ENCODE data around the gene SLC2A9. TPM values are rescaled to one million over a fixed set of nuclear protein-coding genes. Genes with fewer than 3 reads are reported as not detected.

SLC2A9 gene
- total RNA-seq: 9.6 TPM
- long read RNA-seq, partial matches to known transcripts: 7 of 9 reads
- long read RNA-seq, other reads (novel, unspliced or antisense): 2 of 9 reads

DNA sequence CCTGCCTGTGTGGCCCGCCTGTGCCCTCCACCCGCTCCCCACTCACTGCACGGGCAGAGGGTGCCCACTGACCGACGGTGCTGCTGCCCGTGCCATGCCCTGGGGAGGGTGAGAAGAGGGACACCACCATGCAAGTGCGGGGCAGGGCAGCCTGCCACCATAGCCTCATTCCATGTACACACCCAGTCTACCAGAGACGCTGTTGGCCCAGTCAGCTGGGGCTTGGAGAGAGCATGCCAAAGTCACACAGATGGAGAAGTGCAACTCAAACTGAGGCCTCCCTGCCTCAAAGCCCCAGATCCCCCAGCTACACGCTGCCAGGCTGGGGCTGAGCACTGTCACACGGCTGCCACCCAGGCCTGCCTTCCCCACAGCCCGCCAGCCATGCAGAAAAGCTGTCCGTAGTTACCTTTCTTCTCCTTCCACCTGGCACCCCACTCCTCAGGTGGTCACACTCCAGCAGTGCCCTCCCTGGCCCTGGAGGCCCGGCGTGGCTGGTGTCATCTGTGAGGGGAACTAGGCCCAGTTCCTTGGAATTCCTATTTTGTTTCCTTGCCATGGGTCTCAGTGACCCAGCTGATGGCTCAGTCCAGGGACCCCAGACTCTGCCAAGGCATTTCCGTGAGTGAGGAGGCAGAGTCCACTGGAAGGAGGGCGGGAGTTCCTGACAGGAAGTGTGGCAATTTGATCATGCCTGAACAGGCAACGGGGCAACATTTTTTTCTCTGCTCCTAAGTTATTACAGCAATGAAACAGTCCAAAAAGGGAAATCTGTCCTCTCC, at the start of gene SLC2A9:
Gene SLC2A9, minus strand, starts transcription at position 627 of the 782 bp plus-strand sequence. Its CDS starts 68 bp downstream, at position 559.
- no peak for ATAC-seq
- intact Hi-C loops (cut with DNase I): no loop called here
- DNase-seq (ENCODE audit: missing footprints): no peak

DNA sequence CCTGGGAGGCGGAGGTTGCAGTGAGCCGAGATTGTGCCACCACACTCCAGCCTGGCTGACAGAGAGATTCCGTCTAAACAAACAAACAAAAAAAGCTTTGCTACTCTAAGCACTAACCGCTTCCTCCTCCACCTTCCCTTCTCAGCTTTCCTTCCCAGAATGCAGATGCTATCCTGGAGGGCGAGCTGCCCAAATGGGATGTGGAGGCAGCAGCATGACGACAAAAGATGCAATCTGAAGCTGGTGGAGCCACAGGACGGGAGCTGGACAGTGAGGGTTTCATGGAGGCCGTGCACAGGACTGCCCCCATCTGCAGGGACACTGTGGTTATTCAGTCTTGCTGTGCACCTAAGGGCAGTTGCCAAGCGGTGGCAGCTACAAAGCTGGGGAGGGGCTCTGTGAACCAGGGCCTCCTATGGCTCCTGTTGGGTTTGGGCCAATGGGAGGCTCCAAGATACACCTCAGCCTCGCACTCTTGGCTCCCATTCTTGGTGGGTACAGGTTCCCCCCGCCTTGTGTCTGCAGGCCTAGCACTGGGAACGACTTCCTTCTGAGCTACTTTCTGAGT, 47.9 kb upstream of the SLC2A9 start:
- no peak for ATAC-seq
- no peak for DNase-seq (ENCODE audit: missing footprints)
- intact Hi-C loops (cut with DNase I): no loop called here

DNA sequence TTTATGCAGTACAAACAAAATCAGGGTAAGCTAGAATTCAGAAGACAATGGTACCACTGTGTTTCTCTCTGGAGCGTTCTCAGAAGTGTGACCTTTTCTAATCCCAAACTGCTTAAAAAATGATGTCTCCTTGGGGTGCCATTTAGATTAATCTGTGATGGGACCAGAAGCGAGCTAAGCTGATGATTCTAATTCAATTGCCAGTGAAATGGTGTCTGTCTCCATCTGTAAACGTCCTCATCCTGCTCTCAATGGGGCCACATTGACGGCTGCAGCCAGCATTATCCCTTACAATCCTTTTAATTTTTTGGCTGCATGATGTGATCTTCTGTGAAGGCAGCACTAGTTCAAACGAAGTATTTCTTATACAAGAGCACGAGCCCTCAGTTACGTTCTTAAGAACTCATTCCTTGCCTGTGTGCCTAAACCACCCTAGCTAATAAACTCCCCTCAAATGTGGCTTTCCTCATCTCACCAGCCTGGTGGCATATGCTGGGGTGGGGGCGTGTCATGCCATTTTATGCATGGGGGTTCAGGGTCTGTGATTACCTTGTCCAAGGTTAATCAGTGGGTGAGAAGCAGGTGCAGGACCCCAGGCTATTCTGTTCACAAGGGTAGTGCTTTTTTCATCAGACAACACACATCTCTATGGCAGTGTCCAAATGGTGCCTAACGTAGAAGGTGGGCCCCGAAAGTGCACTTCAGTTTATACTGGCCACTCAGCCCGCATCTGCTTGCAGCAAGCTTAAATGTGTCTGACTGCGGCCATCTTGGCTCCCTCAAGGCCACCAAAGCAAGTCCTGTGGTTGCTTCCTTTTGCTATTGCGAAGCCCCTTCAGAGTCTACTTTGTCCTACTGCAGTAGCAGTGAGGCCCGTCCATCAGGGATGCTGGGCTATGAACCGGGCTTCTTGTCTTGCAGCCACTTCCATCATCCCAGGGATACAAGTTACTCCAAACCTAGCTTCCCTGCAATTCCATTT, 45.7 kb upstream of the SLC2A9 start:
- intact Hi-C loops (cut with DNase I): no loop called here
- no peak for DNase-seq (ENCODE audit: missing footprints)
- no peak for ATAC-seq

DNA sequence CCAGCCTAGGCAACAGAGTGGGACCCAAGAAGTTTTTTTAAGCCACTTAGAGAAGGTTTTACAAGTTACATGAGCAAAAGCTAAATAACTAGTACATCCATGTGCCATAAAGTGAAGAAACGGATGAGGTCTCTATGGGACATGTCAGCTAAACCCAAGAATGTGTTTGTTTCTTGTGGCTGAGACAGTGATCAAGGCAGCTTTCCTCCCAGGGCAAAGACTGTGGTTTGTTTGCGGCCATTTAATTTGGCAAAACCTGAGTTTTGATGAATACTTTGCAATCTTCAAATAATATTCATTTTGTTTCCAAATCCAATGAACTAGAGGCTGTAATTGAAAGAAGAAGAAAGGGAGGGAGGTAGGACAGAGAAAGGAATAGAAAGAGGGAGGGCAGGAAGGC, 44.9 kb upstream of the SLC2A9 start:
- DNase-seq (ENCODE audit: missing footprints) (no peak), ATAC-seq (no peak)
- intact Hi-C loops (cut with DNase I): no loop called here

DNA sequence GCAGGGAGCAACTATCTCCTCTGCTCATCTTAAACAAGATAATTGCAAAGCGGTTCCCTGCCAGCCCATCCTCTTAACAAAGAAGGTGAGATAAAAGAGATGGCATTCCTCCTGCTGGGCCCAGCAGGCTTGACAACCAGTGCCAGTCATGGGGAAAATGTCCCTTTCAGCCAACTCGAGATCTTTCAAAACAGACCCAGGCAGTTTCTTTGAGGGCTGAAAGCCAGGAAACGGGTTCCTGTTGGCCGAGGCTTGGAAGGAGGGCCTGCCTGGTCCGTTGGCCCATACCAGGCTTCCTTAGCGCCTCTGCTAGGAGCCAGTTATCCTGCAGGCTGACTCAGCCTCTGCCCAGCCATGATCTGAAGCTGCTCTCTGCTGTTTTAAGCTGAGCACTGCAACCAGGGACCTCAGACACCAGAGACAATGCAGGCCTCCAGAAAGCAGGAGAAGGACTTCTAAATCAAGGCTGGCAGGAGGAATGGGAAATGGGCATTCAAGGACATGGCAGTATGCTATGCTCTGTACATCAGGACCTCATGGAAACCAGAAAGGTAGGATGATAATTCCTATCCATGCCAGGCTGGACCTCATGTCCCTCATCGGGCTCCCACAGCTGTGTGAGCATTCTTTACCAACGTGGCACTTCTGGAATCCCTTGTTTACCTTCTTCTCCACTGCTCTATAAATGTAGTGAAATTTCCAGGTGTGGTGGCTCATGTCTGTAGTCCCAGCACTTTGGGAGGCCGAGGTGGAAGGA, 42.4 kb upstream of the SLC2A9 start:
- DNase-seq (ENCODE audit: missing footprints) (no peak), ATAC-seq (peak; percentile 93)
- intact Hi-C loops (cut with DNase I): loop anchor here (1.0 to 5.0 kb wide), 2 partner anchors 44 to 301 kb away; no protein-coding TSS in a partner anchor

DNA sequence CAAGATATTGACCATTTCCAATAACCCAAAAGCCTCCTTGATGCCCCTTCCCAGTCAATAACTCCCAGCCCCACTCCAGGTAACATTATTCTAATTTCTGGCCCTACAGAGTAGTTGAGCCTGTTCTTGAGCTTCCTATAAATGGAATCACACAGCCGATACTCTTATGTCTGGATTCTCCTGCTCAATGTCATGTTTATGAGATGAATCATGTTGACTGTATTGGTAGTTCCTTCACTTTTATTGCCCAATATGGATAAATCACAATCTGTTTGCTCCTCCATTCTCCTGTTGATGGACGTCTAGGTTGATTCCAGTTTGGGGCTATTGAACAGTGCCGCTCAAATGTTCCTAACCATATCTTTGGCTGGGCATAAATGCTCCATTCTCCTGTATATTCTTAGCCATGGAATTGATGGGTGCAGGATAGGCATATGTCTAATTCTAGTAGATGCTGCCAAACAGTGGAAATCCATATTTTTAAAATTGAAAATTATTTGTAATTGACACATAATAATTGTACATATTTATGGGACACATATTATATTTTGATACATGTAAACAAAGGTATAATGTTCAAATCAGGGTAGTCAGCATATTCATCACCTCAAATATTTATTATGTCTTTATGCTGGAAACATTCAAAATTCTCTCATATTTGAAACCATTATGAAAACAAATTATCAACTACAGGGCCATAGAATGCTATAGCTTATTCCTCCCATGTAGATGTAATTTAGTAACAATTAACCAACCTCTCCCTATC, 40.5 kb upstream of the SLC2A9 start:
- no peak for DNase-seq (ENCODE audit: missing footprints)
- intact Hi-C loops (cut with DNase I): loop anchor here (5.0 kb wide), 1 partner anchor 300 kb away; no protein-coding TSS in a partner anchor
- ATAC-seq: no peak

DNA sequence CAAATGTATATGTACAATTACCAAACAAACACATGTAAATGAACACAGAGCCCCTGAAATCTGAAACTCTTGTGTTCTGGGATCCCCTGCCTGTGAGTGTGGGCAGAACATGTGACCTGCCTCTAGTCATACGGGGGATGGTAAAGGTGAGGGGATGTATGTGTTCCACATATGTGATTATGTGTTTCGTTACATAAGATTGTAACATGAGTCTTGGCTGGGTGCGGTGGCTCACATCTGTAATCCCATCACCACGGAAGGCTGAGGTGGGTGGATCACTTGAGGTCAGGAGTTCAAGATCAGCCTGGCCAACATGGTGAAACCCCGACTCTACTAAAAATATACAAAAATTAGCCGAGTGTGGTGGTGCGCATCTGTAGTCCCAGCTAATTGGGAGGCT, 37.1 kb upstream of the SLC2A9 start:
- DNase-seq (ENCODE audit: missing footprints) (no peak), ATAC-seq (no peak)
- intact Hi-C loops (cut with DNase I): no loop called here

DNA sequence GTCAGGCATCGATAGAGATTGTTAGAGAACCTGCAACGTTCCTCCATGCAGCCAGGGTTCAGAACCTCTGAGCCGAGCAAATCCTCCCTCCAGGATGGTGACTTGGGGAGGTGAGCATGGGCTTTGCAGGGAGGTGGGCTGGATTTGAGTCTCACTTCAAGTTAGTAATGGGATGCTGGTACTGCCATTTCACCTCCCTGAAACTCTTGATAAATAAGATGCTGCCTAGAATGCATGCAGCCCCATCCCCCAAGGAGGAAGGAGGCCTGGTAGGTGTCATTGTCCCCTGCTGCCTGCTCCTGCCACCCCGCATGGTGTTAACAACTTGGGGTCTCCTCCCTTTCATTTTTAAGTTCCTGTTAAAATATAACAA, 35.7 kb upstream of the SLC2A9 start:
- intact Hi-C loops (cut with DNase I): no loop called here
- no peak for DNase-seq (ENCODE audit: missing footprints)
- no peak for ATAC-seq

DNA sequence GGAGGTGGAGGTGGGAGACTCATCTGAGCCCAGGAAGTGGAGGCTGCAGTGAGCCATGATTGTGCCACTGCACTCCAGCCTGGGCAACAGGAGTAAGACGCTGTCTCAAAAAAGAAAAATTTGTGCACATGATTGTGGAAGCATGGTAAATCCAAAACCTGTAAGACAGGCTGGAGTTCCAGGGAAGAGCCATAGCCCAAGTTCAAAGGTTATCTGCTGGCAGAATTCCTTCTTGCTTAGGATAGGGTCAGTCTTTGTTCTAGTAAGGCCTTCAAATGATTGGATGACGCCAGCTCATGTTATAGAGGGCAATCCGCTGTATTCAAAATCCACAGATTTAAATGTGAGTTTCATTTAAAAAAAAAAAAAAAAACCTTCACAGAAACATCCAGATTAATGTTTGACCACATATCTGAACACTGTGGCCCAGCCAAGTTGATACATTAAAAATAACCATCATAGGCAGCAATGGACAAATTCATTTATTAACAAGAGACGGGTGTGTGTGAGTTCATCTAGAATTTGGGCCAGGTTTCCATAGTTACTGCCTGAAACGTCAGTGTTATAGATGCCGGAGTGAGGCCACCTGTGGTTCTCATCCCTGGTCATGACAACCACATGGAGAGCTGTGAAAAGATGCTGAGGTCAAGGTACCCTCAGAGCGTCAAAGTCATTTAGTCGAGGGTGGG, 35.2 kb upstream of the SLC2A9 start:
- intact Hi-C loops (cut with DNase I): no loop called here
- ATAC-seq (no peak), DNase-seq (ENCODE audit: missing footprints) (no peak)

DNA sequence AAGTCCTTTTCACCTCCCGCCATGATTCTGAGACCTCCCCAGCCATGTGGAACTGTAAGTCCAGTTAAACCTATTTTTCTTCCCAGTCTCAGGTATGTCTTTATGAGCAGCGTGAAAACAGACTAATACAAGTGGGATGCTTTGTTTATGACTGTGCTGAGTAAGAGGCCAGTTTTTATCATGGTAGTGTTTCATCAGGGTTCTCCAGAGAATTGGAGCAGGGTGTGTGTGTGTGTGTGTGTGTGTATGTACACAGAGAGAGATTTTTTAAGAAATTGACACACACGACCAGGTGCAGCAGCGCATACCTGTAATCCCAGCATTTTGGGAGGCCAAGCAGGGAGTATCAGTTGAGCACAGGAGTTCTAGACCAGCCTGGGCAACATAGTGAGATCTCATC, 34.6 kb upstream of the SLC2A9 start:
- DNase-seq (ENCODE audit: missing footprints): no peak
- intact Hi-C loops (cut with DNase I): no loop called here
- ATAC-seq: no peak

DNA sequence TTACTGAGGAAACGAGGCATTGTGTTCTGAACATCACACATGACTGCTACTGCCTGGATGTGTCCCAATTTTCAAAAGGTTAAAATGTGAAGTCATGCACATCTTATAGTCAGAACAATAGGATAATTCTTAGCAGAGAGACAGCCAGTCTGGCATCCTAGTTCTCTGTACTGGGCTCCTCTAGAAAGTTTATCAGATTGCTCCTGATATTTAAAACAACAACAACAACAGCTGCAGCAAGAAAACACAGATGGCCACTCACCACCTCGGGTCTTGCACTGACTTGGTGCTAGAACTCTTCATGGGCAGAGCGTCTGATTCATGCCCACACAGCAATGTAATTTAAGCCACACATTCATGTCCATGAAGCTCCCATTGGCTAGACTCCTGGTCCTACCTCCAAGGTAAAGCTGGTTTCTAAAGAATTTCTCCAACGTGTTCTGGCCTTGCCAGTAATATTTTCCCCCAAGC, 33.3 kb upstream of the SLC2A9 start:
- no peak for DNase-seq (ENCODE audit: missing footprints)
- peak; percentile 9 for ATAC-seq
- intact Hi-C loops (cut with DNase I): no loop called here

DNA sequence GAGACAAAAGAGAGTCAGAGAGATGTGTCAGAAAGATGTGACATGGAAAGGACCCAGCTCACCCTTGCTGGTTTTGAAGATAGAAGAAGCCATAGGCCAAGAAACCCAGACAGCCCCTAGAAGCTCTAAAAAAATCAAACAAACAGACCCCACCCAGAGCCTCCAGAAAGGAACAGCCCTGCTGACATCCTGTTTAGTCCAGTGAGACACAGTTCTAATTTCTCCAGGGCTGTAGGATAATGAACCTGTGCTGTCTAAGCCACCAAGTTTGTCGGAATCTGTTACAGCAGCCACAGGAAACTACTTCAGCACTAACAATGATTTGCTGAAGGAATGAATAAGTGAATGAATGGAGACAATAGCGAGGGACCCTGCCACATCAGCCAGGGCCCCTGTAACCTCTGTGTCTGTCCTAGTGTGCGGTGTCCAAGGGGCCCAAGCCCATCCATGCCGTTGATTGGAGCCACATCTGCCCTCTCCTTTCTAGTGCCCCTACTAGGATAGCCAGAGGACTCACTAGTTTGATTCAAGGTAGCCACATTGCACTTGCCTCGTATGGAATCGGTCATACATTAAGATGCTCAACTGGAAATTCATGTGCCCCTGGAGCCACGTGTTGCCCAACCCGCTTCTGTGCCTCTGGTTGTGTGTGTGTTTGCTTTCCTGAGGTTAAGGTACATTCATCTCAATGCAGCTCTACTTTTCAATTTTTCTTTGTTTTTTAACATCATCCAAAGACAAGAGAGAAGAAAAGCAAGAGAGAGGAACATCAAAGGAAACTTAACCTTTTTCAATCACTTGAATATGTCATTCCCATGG, 32.5 kb upstream of the SLC2A9 start:
- ATAC-seq: no peak
- intact Hi-C loops (cut with DNase I): no loop called here
- no peak for DNase-seq (ENCODE audit: missing footprints)

DNA sequence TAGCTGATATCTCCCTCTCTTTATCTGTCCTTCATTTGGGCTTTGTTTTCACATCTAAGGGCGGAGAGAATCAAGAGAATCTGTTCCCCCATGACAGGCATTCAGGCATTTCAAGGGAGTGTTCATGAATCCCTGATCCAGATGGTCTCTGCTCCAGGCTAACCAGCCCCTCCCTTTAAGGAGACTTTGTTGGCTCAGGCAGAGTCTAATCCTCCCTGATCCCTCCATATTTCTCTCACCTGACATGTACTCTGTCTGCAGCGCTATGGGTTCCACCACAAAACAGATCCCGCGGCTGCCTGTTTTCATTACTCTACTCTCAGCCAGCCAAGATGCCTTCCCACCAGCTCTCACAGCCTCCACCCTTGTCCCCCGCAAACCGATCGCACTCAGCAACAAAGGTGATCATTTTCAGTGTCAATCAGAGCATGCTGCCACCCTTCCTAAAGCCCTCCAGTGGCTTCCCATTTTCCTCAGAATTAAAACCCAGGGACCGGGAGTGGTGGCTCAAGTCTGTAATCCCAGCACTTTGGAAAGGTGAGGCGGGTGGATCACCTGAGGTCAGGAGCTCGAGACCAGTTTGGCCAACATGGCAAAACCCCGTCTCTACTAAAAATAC, 30.3 kb upstream of the SLC2A9 start:
- DNase-seq (ENCODE audit: missing footprints) (no peak), ATAC-seq (no peak)
- intact Hi-C loops (cut with DNase I): no loop called here

DNA sequence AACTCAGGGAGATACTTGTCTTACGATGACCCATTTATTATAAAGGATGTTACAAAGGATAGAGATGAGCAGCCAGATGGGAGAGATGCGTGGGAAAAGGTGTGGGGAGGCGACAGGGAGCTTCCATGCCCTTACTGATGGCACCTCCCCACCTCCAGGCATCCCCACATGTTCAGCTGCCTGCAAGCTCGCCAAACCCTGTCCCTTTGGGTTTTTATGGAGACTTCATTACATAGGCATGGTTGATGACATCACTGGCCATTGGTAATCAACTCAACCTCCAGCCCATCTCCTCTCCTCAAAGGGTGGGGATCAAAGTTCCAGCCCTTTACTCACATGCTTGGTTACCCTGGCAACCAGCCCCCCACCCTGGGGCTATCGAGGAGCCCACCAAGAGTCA, 29.4 kb upstream of the SLC2A9 start:
- DNase-seq (ENCODE audit: missing footprints) (no peak), ATAC-seq (no peak)
- intact Hi-C loops (cut with DNase I): no loop called here

DNA sequence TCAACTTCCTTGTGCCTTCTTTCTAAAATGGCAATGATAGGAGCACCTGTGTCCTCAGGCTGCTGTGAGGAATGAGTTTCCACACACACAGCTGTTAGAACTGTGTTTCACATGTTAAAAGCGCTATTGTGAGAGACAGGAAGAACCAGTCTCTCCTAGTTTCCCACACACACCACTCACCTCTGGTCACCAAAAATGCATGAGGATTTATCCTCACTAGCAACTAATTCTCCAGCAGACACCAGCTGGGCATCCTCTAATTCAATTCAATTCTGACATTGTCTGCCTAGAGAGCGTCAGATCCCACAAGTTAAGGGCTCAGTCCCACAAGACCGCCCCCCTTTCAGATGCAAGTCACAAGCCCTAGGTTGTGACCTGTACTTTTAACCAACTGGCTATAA, 29.0 kb upstream of the SLC2A9 start:
- intact Hi-C loops (cut with DNase I): no loop called here
- DNase-seq (ENCODE audit: missing footprints) (no peak), ATAC-seq (no peak)
